GM21360 (cell line): Measurements from ENCODE around the gene RGS7.
"Not testable (repeated sequence)": the region's sequence is repeated elsewhere in the genome, so short reads cannot be mapped to it uniquely, and the experiment has no call there.

Experiments
- ATAC-seq: cut with Tn5 transposase; IDR thresholded peaks from one replicate; pipeline ENCODE4 v1.9.1; 2021; ENCODE audit warnings: mild to moderate bottlenecking, moderate library complexity; ENCODE audit not compliant: unreplicated experiment

The RGS7 gene

DNA sequence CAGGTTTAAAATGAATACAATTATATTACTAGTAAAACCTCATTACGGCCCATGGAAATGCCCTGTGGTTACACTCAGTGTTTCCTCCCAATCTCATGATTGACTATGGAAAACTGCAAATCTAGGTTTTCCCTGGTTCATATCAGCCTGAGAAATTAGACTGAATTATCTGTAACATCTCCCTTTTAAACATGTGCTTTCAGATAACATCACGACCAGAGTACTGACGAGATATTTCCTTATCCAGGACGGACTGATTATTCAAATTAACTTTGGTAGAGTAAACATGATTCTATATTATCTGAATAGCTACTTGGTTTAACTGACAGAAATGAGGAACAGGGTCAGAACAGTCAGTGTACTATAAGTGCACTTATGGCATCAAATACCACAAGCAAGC lies 82.3 kb downstream of the RGS7 start:
- no peak for ATAC-seq

- no peak for ATAC-seq
These were observed 84.2 kb downstream of the RGS7 start for GRCh38 chr1:241272828-241273227.

DNA sequence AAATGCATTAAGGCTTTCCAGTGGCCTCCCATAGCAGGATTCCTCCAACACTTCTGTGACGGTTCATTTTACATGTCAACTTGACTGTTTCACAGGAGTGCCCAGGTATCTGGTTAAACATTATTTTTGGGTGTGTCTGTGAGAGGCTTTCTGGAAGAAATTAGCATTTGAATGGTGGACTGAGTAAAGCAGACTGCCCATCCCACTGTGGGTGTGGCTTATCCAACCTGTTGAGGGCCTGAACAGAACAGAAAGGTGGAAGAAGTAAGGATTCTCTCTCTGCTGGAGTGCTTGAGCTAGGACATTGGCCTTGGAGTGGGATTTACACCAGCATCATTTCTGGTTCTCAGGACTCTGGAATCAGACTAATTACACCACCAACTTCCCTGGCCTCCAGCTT lies 85.6 kb downstream of the RGS7 start:
- no peak for ATAC-seq

DNA sequence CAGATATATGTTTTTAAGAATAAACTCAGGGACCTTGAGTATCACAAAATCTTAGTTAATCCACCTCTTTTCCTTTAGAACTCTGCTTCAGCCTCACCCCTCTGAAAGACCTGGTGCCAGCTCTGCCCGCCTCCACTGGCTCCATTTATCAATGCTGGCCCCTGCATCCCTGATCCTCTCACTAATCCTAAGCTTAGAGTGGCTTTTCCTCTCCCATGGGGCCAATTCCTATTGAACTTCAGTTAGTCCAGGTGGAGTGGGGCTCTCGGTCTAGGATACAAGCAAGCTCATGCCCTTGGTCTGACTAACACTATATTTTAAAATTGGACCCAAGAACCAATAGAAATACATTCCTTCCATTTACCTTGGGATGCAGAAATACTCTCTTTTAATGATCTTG lies 87.0 kb downstream of the RGS7 start:
- no peak for ATAC-seq

DNA sequence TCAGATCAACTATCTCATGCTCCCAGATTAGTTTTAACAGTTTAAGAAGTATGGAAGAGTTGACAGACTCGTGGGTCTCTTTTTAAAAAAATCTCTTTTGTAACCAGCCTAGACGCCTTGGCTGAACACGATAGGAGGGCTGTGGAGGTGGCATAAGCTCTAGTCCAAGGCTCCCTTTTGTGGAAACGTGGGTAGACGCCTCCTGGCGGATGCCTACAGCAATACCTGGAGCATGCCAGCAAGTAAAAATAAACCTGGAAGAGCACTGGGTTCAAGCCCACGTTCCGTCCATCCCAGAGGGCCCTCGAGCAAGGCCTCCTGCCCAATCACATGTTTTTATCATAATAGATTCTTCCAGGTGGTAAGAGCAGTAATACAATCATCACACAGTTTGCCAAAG lies 87.9 kb downstream of the RGS7 start:
- no peak for ATAC-seq

- ATAC-seq: no peak
These were observed 90.9 kb downstream of the RGS7 start for GRCh38 chr1:241266121-241266520.

DNA sequence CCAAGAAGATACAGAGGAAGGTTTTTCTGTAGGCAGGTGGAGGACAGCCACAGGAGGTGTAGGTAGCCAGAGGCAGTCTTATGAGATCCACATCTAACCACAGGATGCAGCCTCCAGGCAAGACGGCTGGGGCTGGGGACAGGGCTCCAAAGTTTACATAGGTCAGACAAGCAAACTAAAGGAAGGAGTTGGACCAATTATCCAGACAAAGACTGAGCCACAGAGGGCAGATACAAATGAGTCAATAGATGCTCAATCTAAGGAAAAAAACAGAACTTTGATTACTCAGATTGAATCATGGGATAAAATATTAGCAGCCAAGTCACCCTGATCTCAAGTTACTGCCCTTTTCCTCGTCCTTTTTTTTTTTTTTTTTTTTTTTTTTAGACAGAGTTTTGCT lies 91.6 kb downstream of the RGS7 start:
- ATAC-seq: no peak

GRCh38 chr1:241263346-241263745 lies 93.7 kb downstream of the RGS7 start:
- ATAC-seq: no peak

GRCh38 chr1:241253471-241253870 lies 103.5 kb downstream of the RGS7 start:
- ATAC-seq: no peak

GRCh38 chr1:241250465-241250864 lies 106.5 kb downstream of the RGS7 start:
- ATAC-seq: no peak

GRCh38 chr1:241240069-241240468 lies 116.9 kb downstream of the RGS7 start:
- no peak for ATAC-seq

GRCh38 chr1:241237873-241238272 lies 119.1 kb downstream of the RGS7 start:
- no peak for ATAC-seq

- ATAC-seq: no peak
These were observed 121.6 kb downstream of the RGS7 start for GRCh38 chr1:241235256-241235897.

- no peak for ATAC-seq
These were observed 127.3 kb downstream of the RGS7 start for GRCh38 chr1:241229711-241230110.

- no peak for ATAC-seq
These were observed 127.8 kb downstream of the RGS7 start for GRCh38 chr1:241229216-241229615.

DNA sequence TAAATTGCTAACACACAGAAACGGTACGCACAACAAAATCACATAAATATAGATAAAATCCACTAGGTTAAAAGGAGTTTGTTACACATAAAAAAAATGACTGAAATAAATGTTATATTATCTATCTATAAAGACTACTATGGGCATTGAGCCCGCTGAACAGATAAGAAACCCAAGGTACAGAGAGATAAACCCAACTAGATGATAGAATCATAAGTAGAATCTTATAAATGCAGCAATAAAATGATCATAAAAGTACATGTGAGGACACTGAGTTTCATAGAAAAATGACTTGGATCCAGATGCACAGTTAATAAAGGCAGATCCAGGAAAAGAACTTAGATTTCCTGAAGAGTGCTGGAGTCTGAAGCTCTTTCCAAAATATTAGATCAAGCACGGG lies 128.7 kb downstream of the RGS7 start:
- no peak for ATAC-seq

DNA sequence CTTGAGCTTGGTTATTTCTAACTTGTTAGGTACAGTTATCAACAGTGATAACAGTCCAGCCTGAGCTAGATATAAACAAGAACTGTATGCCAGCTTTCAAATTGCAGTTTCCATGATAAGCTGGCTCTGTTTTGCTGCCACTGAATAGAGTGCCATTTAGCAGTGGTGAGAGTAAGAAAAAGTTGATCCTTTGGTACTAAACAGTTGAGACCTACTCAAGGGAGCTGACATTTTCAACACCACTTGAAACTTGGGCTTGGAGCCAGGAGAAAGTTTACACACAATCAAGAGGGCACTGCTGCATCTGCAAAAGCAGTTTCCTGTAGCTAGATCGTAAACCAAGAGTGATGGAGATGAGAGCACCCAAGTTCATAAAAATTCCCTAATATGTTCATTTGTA lies 131.3 kb downstream of the RGS7 start:
- ATAC-seq: no peak

DNA sequence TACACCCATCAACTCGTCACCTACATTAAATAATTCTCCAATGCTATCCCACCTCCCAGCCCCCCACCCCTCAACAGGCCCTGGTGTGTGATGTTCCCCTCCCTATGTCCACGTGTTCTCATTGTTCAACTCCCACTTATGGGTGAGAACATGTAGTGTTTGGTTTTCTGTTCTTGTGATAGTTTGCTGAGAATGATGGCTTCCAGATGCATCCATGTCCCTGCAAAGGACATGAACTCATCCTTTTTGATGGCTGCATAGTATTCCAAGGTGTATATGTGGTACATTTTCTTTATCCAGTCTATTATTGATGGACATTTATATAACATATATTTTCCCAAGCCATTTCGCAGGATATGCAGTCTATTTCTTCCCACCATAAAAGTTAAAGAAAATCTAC lies 132.8 kb downstream of the RGS7 start:
- ATAC-seq: not testable (repeated sequence)

DNA sequence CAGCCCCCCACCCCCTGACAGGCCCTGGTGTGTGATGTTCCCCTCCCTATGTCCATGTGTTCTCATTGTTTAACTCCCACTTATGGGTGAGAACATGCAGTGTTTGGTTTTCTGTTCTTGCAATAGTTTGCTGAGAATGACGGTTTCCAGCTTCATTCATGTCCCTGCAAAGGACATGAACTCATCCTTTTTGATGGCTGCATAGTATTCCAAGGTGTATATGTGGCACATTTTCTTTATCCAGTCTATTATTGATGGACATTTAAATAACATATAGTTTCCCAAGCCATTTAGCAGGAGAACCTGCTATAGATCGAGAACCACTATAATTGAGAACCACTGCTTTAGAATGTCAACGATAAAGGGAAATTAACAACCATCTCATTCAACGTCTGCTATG lies 134.2 kb downstream of the RGS7 start:
- ATAC-seq: not testable (repeated sequence)

DNA sequence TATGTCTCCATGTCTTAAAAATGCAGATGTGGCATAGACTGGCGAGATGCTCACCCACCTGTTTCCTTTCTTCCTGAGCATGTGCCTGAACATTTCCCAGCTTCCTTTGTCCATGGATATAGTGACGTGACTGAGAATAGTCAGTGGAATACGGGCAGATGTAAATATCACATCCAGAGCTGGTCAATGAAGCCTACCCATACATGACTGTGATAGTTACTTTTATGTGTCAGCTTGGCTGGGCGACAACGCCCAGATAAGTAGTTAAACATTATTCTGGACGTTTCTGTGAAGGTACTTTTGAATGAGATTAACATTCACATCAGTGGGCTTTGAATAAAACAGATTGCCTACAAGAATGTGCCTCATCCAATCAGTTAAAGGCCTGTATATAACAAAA lies 135.7 kb downstream of the RGS7 start:
- ATAC-seq: no peak

GRCh38 chr1:241220913-241221312 lies 136.1 kb downstream of the RGS7 start:
- not testable (repeated sequence) for ATAC-seq

- no peak for ATAC-seq
These were observed 137.6 kb downstream of the RGS7 start for GRCh38 chr1:241219449-241219848.

DNA sequence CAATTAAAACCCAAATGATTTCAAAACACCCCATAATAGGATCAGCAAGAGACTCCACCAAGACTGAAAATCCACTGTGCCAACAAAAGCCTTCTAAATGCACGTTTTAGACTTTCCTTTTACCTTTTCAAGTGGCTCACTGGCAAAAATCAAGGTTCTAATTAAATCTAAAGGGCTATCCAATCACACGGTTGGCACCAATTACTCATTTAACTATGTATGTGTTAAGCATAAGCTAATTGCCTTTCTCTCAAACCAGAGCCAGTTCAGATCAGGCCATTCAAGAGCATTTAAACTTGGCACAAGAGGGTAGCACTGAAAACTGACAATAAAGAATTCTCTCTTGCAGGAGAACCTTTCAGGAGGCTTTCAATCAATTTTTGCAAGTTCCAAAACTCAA lies 139.5 kb downstream of the RGS7 start:
- ATAC-seq: no peak
